Caco-2 (cell line): ENCODE measurements around the gene OMG. TPM values are rescaled to one million over a fixed set of nuclear protein-coding genes. Genes with fewer than 3 reads are reported as not detected.

ENCODE experiments used
- BruUV-seq: library from RNA; stranded (reverse); fragments of 400-500 nt; replicated peaks from 2 replicates; lab custom pipeline; 2021; lab: Mats Ljungman, UMichigan
- CTCF ChIA-PET: fragments of 300-600 bp; sonication (Branson Sonifier 250); formaldehyde crosslinking; loops from one replicate; lab custom pipeline; 2022; ENCODE audit warnings: antibody characterized with exemption; lab: Charles Lee
- POLR2A ChIA-PET: fragments of 300-600 bp; sonication (Branson Sonifier 250); formaldehyde crosslinking; loops from one replicate; lab custom pipeline; 2022; ENCODE audit warnings: antibody characterized with exemption; lab: Charles Lee
- DNase-seq, 2 experiments: peaks; one replicate each; pipeline versions ENCODE4 v3.0.0 to v3.0.0-alpha.2; 2020 to 2022
- H3K27me3 ChIP-seq: replicated peaks from 2 replicates; pipeline ENCODE4 v1.6.0; 2011; ENCODE audit warnings: low read length; ENCODE audit not compliant: control insufficient read depth, insufficient read depth
- H3K36me3 ChIP-seq: 2 replicates; pipeline ENCODE4 v1.5.1; 2011; ENCODE audit warnings: low read length; ENCODE audit not compliant: control insufficient read depth, insufficient read depth
- H3K4me1 ChIP-seq: fragments of 250-450 bp; sonication (Bioruptor Pico); 2 replicates; pipeline ENCODE4 v1.5.1; 2020; ENCODE audit warnings: mild to moderate bottlenecking
- H3K4me3 ChIP-seq: 2 replicates; pipeline ENCODE4 v1.5.1; 2011; ENCODE audit warnings: low read depth, mild to moderate bottlenecking, control low read depth, low read length
- H3K9me3 ChIP-seq: fragments of 250-450 bp; sonication (Bioruptor Pico); 2 replicates; pipeline ENCODE4 v1.5.1; 2020; ENCODE audit warnings: mild to moderate bottlenecking, moderate library complexity
- H3K27ac Mint-ChIP-seq: one replicate; pipeline ENCODE4 v1.8.0; 2022; ENCODE audit warnings: mixed read lengths; ENCODE audit not compliant: unreplicated experiment
- H3K27me3 Mint-ChIP-seq: one replicate; pipeline ENCODE4 v1.8.0; 2022; ENCODE audit warnings: mixed read lengths; ENCODE audit not compliant: insufficient read depth, unreplicated experiment
- H3K36me3 Mint-ChIP-seq: one replicate; pipeline ENCODE4 v1.8.0; 2022; ENCODE audit warnings: mild to moderate bottlenecking, mixed read lengths; ENCODE audit not compliant: insufficient read depth, unreplicated experiment
- H3K4me1 Mint-ChIP-seq: one replicate; pipeline ENCODE4 v1.8.0; 2022; ENCODE audit warnings: low read depth, mixed read lengths; ENCODE audit not compliant: unreplicated experiment
- H3K4me3 Mint-ChIP-seq: one replicate; pipeline ENCODE4 v1.8.0; 2022; ENCODE audit warnings: mild to moderate bottlenecking, moderate library complexity, mixed read lengths; ENCODE audit not compliant: unreplicated experiment
- H3K9me3 Mint-ChIP-seq: one replicate; pipeline ENCODE4 v1.8.0; 2022; ENCODE audit warnings: mixed read lengths; ENCODE audit not compliant: unreplicated experiment
- CTCF ChIP-seq, 2 experiments: fragments of 200-600 bp in 1 of 2; IDR thresholded peaks; 1 replicate in 1 of 2; 2 replicates in 1 of 2; pipeline versions ENCODE4 v1.5.1 to v1.8.0; 2011 to 2022; ENCODE audit warnings: antibody characterized with exemption in 1 of 2, control low read depth in 1 of 2, inconsistent platforms in 1 of 2, low read depth in 1 of 2, low read length in 1 of 2, mild to moderate bottlenecking in 1 of 2, moderate library complexity in 1 of 2; ENCODE audit not compliant: insufficient read depth in 1 of 2, severe bottlenecking in 1 of 2, unreplicated experiment in 1 of 2
- intact Hi-C: fragments of 100-400 bp; cut with micrococcal nuclease; formaldehyde crosslinking; loops from one replicate; pipeline ENCODE4 v1.10.0; 2022; ENCODE audit not compliant: unreplicated experiment
- total RNA-seq: library from RNA; stranded (reverse); gene quantifications from 2 replicates; pipeline ENCODE4 v1.2.3, GENCODE V29; 2022

The OMG gene
- total RNA-seq, 1 experiment from 2014 or later, result not detected

GRCh38 chr17:31329221-31329620 is 32.2 kb upstream of the OMG start:
- Mint-ChIP-seq H3K27me3 (no peaks in the 10 kb centered on the region), H3K9me3 (no peaks in the 10 kb centered on the region), H3K4me3 (no peak overlapping the region), H3K27ac (no peak overlapping the region), H3K4me1 (no peaks in the 10 kb centered on the region), H3K36me3 (peaks cover 33% of the 10 kb centered on the region)
- no peaks in the 10 kb centered on the region for H3K4me1 ChIP-seq
- no peaks in the 10 kb centered on the region for H3K36me3 ChIP-seq
- intact Hi-C loops, result no loop called here
- no peak for TF ChIP-seq CTCF (IDR thresholded peaks at IDR 0.05; ENCODE audit: insufficient read depth in 1 of 2, low read depth in 1 of 2, low read length in 1 of 2, severe bottlenecking in 1 of 2, unreplicated experiment in 1 of 2)
- no TSS peak for BruUV-seq
- no peak for DNase-seq
- no peaks in the 10 kb centered on the region for H3K9me3 ChIP-seq
- CTCF ChIA-PET, result no interaction called here
- H3K27me3 ChIP-seq, result no peaks in the 10 kb centered on the region
- H3K4me3 ChIP-seq, result no peak overlapping the region
- POLR2A ChIA-PET, result no interaction called here

- ChIA-PET CTCF (no interaction called here), POLR2A (no interaction called here)
- no peaks in the 10 kb centered on the region for H3K27me3 ChIP-seq
- no peaks in the 10 kb centered on the region for H3K36me3 ChIP-seq
- no peaks in the 10 kb centered on the region for H3K4me1 Mint-ChIP-seq
- H3K9me3 ChIP-seq, result no peaks in the 10 kb centered on the region
- no peak overlapping the region for H3K4me3 Mint-ChIP-seq
- no TSS peak for BruUV-seq
- H3K27me3 Mint-ChIP-seq, result no peaks in the 10 kb centered on the region
- H3K9me3 Mint-ChIP-seq, result no peaks in the 10 kb centered on the region
- intact Hi-C loops, result no loop called here
- DNase-seq, result no peak
- no peak overlapping the region for H3K27ac Mint-ChIP-seq
- H3K4me1 ChIP-seq, result no peaks in the 10 kb centered on the region
- peaks cover 33% of the 10 kb centered on the region for H3K36me3 Mint-ChIP-seq
- H3K4me3 ChIP-seq, result no peak overlapping the region
- TF ChIP-seq CTCF (IDR thresholded peaks at IDR 0.05; ENCODE audit: insufficient read depth in 1 of 2, low read depth in 1 of 2, low read length in 1 of 2, severe bottlenecking in 1 of 2, unreplicated experiment in 1 of 2), result no peak
Observed at GRCh38 chr17:31328160-31328535, 31.1 kb upstream of the OMG start.

GRCh38 chr17:31327534-31328159 is 30.6 kb upstream of the OMG start:
- CTCF ChIA-PET, result no interaction called here
- TF ChIP-seq CTCF (IDR thresholded peaks at IDR 0.05; ENCODE audit: insufficient read depth in 1 of 2, low read depth in 1 of 2, low read length in 1 of 2, severe bottlenecking in 1 of 2, unreplicated experiment in 1 of 2), result no peak
- Histone ChIP-seq H3K9me3 (no peaks in the 10 kb centered on the region), H3K36me3 (no peaks in the 10 kb centered on the region), H3K4me1 (no peaks in the 10 kb centered on the region), H3K4me3 (no peak overlapping the region), H3K27me3 (no peaks in the 10 kb centered on the region)
- Mint-ChIP-seq H3K4me1 (no peaks in the 10 kb centered on the region), H3K9me3 (no peaks in the 10 kb centered on the region), H3K27me3 (no peaks in the 10 kb centered on the region), H3K36me3 (peaks cover 33% of the 10 kb centered on the region), H3K4me3 (no peak overlapping the region), H3K27ac (no peak overlapping the region)
- no peak for DNase-seq
- POLR2A ChIA-PET, result no interaction called here
- BruUV-seq, result no TSS peak
- intact Hi-C loops, result no loop called here
